ENCODE measurements around the gene LYZL1.

DNA sequence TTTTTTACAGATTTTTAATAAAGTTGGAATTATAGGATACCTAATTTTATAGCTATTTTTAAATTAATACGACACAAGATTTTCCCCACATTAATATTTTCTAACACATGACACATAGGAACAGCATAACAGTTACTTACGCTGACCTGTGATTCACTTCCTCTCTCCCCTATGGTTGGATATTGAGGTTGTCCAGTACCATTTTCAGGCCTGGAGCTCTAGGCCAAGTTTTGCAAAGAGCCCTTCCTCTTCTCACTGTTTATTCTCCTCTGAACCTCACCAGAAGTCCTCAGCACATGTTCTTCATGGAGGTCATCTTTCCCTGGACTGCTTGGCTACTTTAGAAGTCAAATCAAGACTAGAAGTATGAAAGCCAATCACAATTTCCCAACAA lies 28.2 kb downstream of the LYZL1 start:
- TF ChIP-seq TAF1 (IDR thresholded peaks at IDR 0.05; ENCODE audit: borderline replicate concordance, low read depth, low read length) (no peak), SIN3A (IDR thresholded peaks at IDR 0.05; ENCODE audit: borderline replicate concordance, low read depth, low read length) (no peak), YY1 (IDR thresholded peaks at IDR 0.05; ENCODE audit: low read depth) (no peak), EP300 (IDR thresholded peaks at IDR 0.05; ENCODE audit: borderline replicate concordance in 1 of 2, low read depth in 1 of 2, low read length in 1 of 2) (no peak), POLR2AphosphoS5 (IDR thresholded peaks at IDR 0.05; ENCODE audit: low read depth, low read length) (no peak), RCOR1 (IDR thresholded peaks at IDR 0.05; ENCODE audit: low read length) (no peak), EZH2phosphoT487 (IDR thresholded peaks at IDR 0.05; ENCODE audit: borderline replicate concordance, low read depth) (no peak), TCF12 (IDR thresholded peaks at IDR 0.05) (no peak)
- TF ChIP-seq, protein P1, sequence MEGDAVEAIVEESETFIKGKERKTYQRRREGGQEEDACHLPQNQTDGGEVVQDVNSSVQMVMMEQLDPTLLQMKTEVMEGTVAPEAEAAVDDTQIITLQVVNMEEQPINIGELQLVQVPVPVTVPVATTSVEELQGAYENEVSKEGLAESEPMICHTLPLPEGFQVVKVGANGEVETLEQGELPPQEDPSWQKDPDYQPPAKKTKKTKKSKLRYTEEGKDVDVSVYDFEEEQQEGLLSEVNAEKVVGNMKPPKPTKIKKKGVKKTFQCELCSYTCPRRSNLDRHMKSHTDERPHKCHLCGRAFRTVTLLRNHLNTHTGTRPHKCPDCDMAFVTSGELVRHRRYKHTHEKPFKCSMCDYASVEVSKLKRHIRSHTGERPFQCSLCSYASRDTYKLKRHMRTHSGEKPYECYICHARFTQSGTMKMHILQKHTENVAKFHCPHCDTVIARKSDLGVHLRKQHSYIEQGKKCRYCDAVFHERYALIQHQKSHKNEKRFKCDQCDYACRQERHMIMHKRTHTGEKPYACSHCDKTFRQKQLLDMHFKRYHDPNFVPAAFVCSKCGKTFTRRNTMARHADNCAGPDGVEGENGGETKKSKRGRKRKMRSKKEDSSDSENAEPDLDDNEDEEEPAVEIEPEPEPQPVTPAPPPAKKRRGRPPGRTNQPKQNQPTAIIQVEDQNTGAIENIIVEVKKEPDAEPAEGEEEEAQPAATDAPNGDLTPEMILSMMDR (IDR thresholded peaks at IDR 0.05): no peak
- TF ChIP-seq, protein P2, sequence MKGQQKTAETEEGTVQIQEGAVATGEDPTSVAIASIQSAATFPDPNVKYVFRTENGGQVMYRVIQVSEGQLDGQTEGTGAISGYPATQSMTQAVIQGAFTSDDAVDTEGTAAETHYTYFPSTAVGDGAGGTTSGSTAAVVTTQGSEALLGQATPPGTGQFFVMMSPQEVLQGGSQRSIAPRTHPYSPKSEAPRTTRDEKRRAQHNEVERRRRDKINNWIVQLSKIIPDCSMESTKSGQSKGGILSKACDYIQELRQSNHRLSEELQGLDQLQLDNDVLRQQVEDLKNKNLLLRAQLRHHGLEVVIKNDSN (IDR thresholded peaks at IDR 0.05; ENCODE audit: borderline replicate concordance, low read depth): no peak
- TF ChIP-seq, protein P3, sequence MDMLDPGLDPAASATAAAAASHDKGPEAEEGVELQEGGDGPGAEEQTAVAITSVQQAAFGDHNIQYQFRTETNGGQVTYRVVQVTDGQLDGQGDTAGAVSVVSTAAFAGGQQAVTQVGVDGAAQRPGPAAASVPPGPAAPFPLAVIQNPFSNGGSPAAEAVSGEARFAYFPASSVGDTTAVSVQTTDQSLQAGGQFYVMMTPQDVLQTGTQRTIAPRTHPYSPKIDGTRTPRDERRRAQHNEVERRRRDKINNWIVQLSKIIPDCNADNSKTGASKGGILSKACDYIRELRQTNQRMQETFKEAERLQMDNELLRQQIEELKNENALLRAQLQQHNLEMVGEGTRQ (IDR thresholded peaks at IDR 0.05; ENCODE audit: borderline replicate concordance, low read depth, low read length): no peak
- TF ChIP-seq, protein P4, sequence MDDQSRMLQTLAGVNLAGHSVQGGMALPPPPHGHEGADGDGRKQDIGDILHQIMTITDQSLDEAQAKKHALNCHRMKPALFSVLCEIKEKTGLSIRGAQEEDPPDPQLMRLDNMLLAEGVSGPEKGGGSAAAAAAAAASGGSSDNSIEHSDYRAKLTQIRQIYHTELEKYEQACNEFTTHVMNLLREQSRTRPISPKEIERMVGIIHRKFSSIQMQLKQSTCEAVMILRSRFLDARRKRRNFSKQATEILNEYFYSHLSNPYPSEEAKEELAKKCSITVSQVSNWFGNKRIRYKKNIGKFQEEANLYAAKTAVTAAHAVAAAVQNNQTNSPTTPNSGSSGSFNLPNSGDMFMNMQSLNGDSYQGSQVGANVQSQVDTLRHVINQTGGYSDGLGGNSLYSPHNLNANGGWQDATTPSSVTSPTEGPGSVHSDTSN (IDR thresholded peaks at IDR 0.05): no peak

All from SK-N-SH (cell line).